GM12801 (cell line): Measurements from ENCODE around the gene COG4.

Source experiments
- TF ChIP-seq, protein P1 (sequence below): IDR thresholded peaks from one replicate; pipeline ENCODE4 v1.5.1; 2011; ENCODE audit warnings: control low read depth; ENCODE audit not compliant: insufficient read length; ENCODE audit errors: extremely low read depth

Gene COG4

DNA sequence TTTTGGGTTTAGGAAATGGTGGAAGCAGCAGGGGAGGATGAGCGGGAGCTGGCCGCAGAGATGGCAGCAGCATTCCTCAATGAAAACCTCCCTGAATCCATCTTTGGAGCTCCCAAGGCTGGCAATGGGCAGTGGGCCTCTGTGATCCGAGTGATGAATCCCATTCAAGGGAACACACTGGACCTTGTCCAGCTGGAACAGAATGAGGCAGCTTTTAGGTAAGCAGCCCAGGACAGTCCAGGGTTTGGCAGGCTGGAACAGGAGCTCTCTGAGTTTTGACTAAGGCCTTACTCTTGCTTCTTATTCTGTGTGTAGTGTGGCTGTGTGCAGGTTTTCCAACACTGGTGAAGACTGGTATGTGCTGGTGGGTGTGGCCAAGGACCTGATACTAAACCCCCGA, 41.7 kb upstream of the COG4 start:
- TF ChIP-seq, protein P1, sequence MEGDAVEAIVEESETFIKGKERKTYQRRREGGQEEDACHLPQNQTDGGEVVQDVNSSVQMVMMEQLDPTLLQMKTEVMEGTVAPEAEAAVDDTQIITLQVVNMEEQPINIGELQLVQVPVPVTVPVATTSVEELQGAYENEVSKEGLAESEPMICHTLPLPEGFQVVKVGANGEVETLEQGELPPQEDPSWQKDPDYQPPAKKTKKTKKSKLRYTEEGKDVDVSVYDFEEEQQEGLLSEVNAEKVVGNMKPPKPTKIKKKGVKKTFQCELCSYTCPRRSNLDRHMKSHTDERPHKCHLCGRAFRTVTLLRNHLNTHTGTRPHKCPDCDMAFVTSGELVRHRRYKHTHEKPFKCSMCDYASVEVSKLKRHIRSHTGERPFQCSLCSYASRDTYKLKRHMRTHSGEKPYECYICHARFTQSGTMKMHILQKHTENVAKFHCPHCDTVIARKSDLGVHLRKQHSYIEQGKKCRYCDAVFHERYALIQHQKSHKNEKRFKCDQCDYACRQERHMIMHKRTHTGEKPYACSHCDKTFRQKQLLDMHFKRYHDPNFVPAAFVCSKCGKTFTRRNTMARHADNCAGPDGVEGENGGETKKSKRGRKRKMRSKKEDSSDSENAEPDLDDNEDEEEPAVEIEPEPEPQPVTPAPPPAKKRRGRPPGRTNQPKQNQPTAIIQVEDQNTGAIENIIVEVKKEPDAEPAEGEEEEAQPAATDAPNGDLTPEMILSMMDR: no peak

GRCh38 chr16:70563636-70564035, 40.3 kb upstream of the COG4 start:
- TF ChIP-seq, protein P1: no peak

DNA sequence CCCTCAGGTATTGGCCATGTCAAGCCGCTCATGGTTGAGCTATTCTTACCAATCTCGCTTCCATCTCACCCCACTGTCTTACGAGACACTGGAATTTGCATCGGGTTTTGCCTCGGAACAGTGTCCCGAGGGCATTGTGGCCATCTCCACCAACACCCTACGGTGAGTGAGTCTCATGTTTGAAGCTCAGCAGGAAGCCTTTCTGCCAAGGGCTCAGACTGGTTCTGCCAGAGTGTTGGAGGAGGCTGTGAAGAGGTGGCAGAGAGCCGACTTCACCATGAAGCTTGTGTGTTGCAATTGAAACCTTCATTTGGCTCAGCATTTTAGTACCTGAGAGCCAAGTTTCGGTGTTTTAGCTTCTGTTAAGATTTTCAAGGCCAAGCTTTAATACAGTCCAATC, 38.3 kb upstream of the COG4 start:
- TF ChIP-seq, protein P1: no peak

DNA sequence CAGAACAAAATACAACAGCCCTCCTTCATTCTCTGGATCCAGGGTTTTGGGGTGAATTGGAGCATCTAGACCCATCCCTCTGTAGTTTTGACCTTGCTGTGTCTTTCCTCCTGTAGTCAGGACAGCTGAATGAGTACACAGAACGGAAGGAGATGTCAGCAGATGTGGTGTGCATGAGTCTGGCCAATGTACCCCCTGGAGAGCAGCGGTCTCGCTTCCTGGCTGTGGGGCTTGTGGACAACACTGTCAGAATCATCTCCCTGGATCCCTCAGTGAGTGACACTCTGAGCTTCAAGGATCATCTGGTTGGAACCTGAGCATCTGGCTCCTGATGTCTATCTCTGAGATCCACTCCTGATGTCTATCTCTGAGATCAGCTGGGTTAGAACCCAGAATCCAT, 32.7 kb upstream of the COG4 start:
- TF ChIP-seq, protein P1: no peak

- TF ChIP-seq, protein P1: no peak
Measured at GRCh38 chr16:70553645-70554044, 30.3 kb upstream of the COG4 start.

DNA sequence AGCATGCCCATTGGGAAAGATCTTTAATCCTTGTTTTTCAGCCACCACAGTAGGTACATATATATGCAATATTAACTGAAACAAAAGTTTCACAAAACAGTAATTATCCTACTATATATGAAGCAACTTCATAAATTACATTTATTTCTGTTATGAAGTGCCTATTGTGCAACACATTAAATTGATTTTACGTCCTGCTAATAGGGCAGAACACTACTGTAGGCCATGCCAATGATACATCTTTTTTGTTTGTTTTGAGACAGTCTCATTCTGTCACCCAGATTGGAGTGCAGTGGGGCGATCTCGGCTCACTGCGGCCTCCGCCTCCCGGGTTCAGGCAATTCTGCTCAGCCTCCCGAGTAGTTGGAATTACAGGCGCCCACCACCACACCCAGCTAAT, 29.3 kb upstream of the COG4 start:
- TF ChIP-seq, protein P1: no peak

DNA sequence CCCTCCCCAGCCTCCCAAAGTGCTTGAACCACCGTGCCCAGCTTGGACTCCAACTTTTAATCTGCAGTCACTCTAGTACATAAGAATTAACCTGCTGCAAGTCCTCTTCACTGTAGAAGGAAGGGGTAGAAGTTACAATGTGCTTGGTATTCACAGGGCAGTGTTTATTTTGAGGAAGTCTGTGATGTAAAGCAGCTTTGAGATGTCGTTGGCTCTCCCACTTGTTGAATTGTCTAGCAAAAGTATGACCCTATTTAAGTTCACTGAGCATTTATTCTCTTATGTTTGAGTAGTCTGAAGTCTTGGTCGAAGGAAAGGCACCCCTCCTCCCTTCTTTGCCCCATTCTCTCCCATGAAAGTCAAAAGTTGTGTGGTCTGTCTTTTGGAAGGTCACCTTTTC, 28.4 kb upstream of the COG4 start:
- TF ChIP-seq, protein P1: no peak

DNA sequence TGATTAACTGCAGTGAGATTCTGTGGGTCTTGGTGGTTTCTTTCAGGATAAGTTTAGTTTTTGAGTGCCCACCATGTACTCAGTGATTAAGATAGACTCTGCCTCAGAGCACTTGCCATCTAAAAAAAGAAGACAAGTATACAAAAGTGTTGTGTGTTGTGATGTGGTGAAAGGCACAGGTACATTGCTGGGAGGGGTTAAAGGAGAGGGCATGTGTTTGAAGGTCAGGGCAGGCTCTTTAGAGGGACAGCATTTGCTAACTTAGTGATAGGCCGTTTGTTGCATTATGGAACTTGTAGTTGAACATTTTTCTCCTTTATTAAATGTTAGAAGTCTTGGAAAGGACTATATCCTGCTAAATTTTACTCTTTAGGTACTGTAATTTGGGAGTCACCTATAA, 26.7 kb upstream of the COG4 start:
- TF ChIP-seq, protein P1: no peak
